ENCODE measurements around the gene PRKN. TPM values are rescaled to one million over a fixed set of nuclear protein-coding genes. Genes with fewer than 3 reads are reported as not detected.

The PRKN gene
- total RNA-seq, 1 experiment from 2014 or later: 1.2 TPM

DNA sequence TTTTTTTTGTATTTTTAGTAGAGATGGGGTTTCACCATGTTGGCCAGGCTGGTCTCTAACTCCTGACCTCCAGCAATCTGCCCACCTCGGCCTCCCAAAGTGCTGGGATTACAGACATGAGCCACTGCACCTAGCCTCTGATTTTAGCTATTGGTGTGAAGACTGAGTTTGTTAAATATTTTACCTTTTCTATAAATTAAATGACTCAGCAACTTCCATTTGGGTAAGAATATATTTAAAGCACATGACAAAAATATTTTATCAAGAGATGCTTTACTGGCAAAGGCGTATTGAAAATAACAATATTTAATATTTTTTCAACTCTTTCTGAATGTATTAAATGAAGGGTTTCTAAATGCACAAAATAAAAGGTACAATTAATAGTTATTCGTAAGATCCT is 1295.0 kb downstream of the PRKN start:
- Histone ChIP-seq H3K27me3 (replicated peaks; ENCODE audit: insufficient read depth, low read depth, low read length, poor library complexity) (no peaks in the 10 kb centered on the region), H3K4me1 (ENCODE audit: insufficient read depth, low read length, poor library complexity, severe bottlenecking) (no peaks in the 10 kb centered on the region), H3K27ac (ENCODE audit: low read depth, low read length, poor library complexity, severe bottlenecking) (no peak overlapping the region), H3K4me3 (ENCODE audit: low read depth, low read length, poor library complexity, severe bottlenecking) (no peak overlapping the region), H3K36me3 (ENCODE audit: insufficient read depth, low read length, poor library complexity, severe bottlenecking) (no peaks in the 10 kb centered on the region), H3K9me3 (ENCODE audit: low read depth, low read length, poor library complexity, severe bottlenecking) (no peaks in the 10 kb centered on the region)
- BruUV-seq (replicated peaks): no TSS peak
- TF ChIP-seq, protein P1, sequence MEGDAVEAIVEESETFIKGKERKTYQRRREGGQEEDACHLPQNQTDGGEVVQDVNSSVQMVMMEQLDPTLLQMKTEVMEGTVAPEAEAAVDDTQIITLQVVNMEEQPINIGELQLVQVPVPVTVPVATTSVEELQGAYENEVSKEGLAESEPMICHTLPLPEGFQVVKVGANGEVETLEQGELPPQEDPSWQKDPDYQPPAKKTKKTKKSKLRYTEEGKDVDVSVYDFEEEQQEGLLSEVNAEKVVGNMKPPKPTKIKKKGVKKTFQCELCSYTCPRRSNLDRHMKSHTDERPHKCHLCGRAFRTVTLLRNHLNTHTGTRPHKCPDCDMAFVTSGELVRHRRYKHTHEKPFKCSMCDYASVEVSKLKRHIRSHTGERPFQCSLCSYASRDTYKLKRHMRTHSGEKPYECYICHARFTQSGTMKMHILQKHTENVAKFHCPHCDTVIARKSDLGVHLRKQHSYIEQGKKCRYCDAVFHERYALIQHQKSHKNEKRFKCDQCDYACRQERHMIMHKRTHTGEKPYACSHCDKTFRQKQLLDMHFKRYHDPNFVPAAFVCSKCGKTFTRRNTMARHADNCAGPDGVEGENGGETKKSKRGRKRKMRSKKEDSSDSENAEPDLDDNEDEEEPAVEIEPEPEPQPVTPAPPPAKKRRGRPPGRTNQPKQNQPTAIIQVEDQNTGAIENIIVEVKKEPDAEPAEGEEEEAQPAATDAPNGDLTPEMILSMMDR (conservative IDR thresholded peaks at IDR 0.05; ENCODE audit: low read depth, low read length): no peak
- no peak for TF ChIP-seq EZH2 (IDR thresholded peaks at IDR 0.05; ENCODE audit: borderline replicate concordance, low read depth, low read length, poor library complexity, severe bottlenecking)
- DNase-seq (ENCODE audit: low spot score): no peak
- ChIA-PET POLR2A (ENCODE audit: low non-redundant PET) (no interaction called here), CTCF (no interaction called here)
- intact Hi-C loops (cut with micrococcal nuclease; ENCODE audit: unreplicated experiment): no loop called here

DNA sequence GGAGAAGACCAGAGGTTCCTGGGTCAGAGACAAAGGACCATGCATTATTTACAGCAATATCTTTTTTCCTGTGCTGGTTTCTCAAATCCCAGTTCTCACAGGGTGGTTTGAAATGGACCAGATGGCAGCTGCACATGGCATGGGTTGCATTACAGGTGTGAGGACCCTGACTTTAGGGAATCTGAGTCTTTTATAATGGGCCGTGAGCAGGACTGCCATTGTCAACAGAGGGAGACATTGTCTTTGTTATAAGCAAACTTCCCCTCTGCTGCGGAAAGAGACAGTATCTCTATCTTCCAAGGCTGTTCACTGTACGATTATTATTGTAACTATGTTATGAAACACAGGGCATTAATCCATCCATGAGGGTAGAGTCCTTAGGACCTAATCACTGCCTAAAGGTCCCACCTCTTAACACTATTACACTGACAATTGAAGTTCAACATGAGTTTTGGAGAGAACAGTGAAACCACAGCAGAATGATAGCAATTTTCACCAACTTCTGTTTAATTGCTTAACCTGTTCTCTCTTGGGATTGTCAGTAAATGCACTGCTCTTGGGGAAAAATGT is 1297.6 kb downstream of the PRKN start:
- BruUV-seq (replicated peaks): no TSS peak
- POLR2A ChIA-PET (ENCODE audit: low non-redundant PET): no interaction called here
- H3K27me3 ChIP-seq (replicated peaks; ENCODE audit: insufficient read depth, low read depth, low read length, poor library complexity): no peaks in the 10 kb centered on the region
- intact Hi-C loops (cut with micrococcal nuclease; ENCODE audit: unreplicated experiment): loop anchor here (2.0 kb wide), 1 partner anchor 319 kb away; no protein-coding TSS in a partner anchor
- H3K4me1 ChIP-seq (ENCODE audit: insufficient read depth, low read length, poor library complexity, severe bottlenecking): no peaks in the 10 kb centered on the region
- H3K36me3 ChIP-seq (ENCODE audit: insufficient read depth, low read length, poor library complexity, severe bottlenecking): no peaks in the 10 kb centered on the region
- DNase-seq (ENCODE audit: low spot score): no peak
- H3K4me3 ChIP-seq (ENCODE audit: low read depth, low read length, poor library complexity, severe bottlenecking): no peak overlapping the region
- CTCF ChIA-PET: no interaction called here
- H3K27ac ChIP-seq (ENCODE audit: low read depth, low read length, poor library complexity, severe bottlenecking): no peak overlapping the region
- no peaks in the 10 kb centered on the region for H3K9me3 ChIP-seq (ENCODE audit: low read depth, low read length, poor library complexity, severe bottlenecking)
- no peak for TF ChIP-seq EZH2 (IDR thresholded peaks at IDR 0.05; ENCODE audit: borderline replicate concordance, low read depth, low read length, poor library complexity, severe bottlenecking)
- TF ChIP-seq, protein P1 (conservative IDR thresholded peaks at IDR 0.05; ENCODE audit: low read depth, low read length): peak; percentile 45

DNA sequence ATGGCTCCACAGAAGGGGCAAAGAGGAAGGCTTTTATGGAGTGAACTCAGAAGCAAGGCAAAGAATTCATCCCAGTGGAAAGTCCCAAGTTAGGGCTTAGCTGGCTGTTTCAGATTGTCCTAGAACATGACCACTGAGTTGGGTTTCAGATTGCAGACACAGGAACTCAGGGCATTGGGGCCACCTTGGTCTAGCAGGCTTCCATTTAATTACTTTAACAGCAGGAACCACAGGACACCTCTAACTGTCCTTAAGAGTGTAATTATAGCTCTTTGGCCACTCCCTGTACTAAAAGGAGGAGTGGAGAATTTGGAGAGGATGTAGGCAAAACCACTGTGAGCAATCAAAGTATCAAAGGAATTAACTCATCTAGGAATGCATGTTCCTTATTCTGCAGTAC is 1303.1 kb downstream of the PRKN start:
- ChIA-PET CTCF (no interaction called here), POLR2A (ENCODE audit: low non-redundant PET) (no interaction called here)
- intact Hi-C loops (cut with micrococcal nuclease; ENCODE audit: unreplicated experiment): no loop called here
- Histone ChIP-seq H3K4me1 (ENCODE audit: insufficient read depth, low read length, poor library complexity, severe bottlenecking) (no peaks in the 10 kb centered on the region), H3K36me3 (ENCODE audit: insufficient read depth, low read length, poor library complexity, severe bottlenecking) (no peaks in the 10 kb centered on the region), H3K9me3 (ENCODE audit: low read depth, low read length, poor library complexity, severe bottlenecking) (no peaks in the 10 kb centered on the region), H3K27me3 (replicated peaks; ENCODE audit: insufficient read depth, low read depth, low read length, poor library complexity) (peaks cover 3% of the 10 kb centered on the region), H3K4me3 (ENCODE audit: low read depth, low read length, poor library complexity, severe bottlenecking) (no peak overlapping the region), H3K27ac (ENCODE audit: low read depth, low read length, poor library complexity, severe bottlenecking) (no peak overlapping the region)
- DNase-seq (ENCODE audit: low spot score): no peak
- no TSS peak for BruUV-seq (replicated peaks)
- TF ChIP-seq EZH2 (IDR thresholded peaks at IDR 0.05; ENCODE audit: borderline replicate concordance, low read depth, low read length, poor library complexity, severe bottlenecking): no peak
- TF ChIP-seq, protein P1 (conservative IDR thresholded peaks at IDR 0.05; ENCODE audit: low read depth, low read length): no peak

Measured in A673 (cell line).